ENCODE measurements around the gene TUSC2. TPM values are rescaled to one million over a fixed set of nuclear protein-coding genes. Genes with fewer than 3 reads are reported as not detected.

The TUSC2 gene
- total and polyA plus RNA-seq, 2 of the 13 experiments (the other 11 are each of a cell fraction or from before 2014, with no cell fraction given), result 36.7 to 39.1 TPM

- TF ChIP-seq RERE (CRISPR knock-in tag; IDR thresholded peaks at IDR 0.05; ENCODE audit: low read depth), result no peak
- TF ChIP-seq KLF12 (CRISPR knock-in tag; IDR thresholded peaks at IDR 0.05; ENCODE audit: borderline replicate concordance), result no peak
- no peak for TF ChIP-seq ZNF24 (IDR thresholded peaks at IDR 0.05)
- peak; percentile 22; the same call in 1 of the 2 replicates for TF ChIP-seq GATA4 (IDR thresholded peaks at IDR 0.05; ENCODE audit: borderline replicate concordance, low read depth)
- TF ChIP-seq MNT (IDR thresholded peaks at IDR 0.05), result no peak
- TF ChIP-seq ZNF383 (CRISPR knock-in tag; IDR thresholded peaks at IDR 0.05; ENCODE audit: borderline replicate concordance), result no peak
- TF ChIP-seq SIX4 (CRISPR knock-in tag; IDR thresholded peaks at IDR 0.05), result no peak
- no peak for TF ChIP-seq MED8 (CRISPR knock-in tag; IDR thresholded peaks at IDR 0.05; ENCODE audit: insufficient replicate concordance)
- peak; percentile 95 for TF ChIP-seq SP5 (CRISPR knock-in tag; IDR thresholded peaks at IDR 0.05; ENCODE audit: borderline replicate concordance, low read depth)
- TF ChIP-seq ZNF263 (CRISPR knock-in tag; IDR thresholded peaks at IDR 0.05), result no peak
- no peak for TF ChIP-seq ZNF501 (CRISPR knock-in tag; IDR thresholded peaks at IDR 0.05)
- TF ChIP-seq FOXK1 (CRISPR knock-in tag; IDR thresholded peaks at IDR 0.05; ENCODE audit: borderline replicate concordance, low read depth), result peak; percentile 45; the same call in 1 of the 2 replicates
- TF ChIP-seq ZBED4 (CRISPR knock-in tag; IDR thresholded peaks at IDR 0.05; ENCODE audit: borderline replicate concordance), result no peak
- TF ChIP-seq IKZF1 (IDR thresholded peaks at IDR 0.05), result no peak
- TF ChIP-seq CENPX (CRISPR knock-in tag; IDR thresholded peaks at IDR 0.05), result no peak
- TF ChIP-seq MXD4 (CRISPR knock-in tag; IDR thresholded peaks at IDR 0.05), result 0 out of 2 replicates have a peak, but pooled peaks have one; percentile 7
- TF ChIP-seq ZSCAN29 (CRISPR knock-in tag; conservative IDR thresholded peaks at IDR 0.05), result peak; percentile 45; the same call in 1 of the 2 replicates
- TF ChIP-seq SMAD9 (CRISPR knock-in tag; IDR thresholded peaks at IDR 0.05), result no peak
These were observed 6.5 kb downstream of the TUSC2 start (continued) for GRCh38 chr3:50321336-50322114.

All from HepG2 (cell line).